ENCODE results near the gene ARHGDIA. TPM values are rescaled to one million over a fixed set of nuclear protein-coding genes. Genes with fewer than 3 reads are reported as not detected.

The ARHGDIA gene
- total and polyA plus RNA-seq, 2 of the 8 experiments (the other 6 are each of a cell fraction or from before 2014, with no cell fraction given), result 62.4 to 217 TPM

DNA sequence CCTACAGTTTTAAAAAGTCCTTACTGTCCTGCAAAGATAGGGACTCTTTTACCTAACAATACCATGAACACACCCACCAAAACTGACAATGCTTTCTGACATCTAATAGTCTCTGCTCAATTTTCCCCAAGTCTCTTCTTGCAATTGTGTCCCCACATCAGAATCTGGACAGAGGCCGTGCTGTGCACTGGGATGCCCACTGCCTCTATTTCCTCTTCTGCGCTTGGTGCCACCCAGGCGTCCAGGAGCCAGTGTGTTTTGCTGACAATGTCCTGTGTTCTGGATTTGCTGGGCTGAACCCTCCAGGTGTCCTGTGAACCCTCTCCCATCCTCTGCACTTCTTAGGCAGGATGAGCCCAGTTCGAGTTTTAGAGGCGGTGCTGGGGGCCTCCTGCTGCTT, 6.4 kb upstream of the ARHGDIA start:
- H4K91ac ChIP-seq (replicated peaks; ENCODE audit: insufficient read length, low read length), result no peak overlapping the region
- H2AFZ ChIP-seq (ENCODE audit: low read length), result no peak overlapping the region
- H3K36me3 ChIP-seq (ENCODE audit: control insufficient read depth in 2 of 4, insufficient read depth in 4 of 4, low read length in 3 of 4), result peaks cover 2 to 17% (median 5%) of the 10 kb centered on the region in 4 experiments; a peak in 6 of 8 replicates
- H3K18ac ChIP-seq (ENCODE audit: extremely low read depth, low read length), result no peak overlapping the region
- 97% methylated on average over 5 of the region's 5 CpGs; no CpG with 5 or more reads in 1 of the 2 experiments for WGBS, 2 experiments (ENCODE audit: extremely low coverage in 1 of 2, insufficient coverage in 1 of 2, insufficient read length in 1 of 2, insufficient replicate concordance in 2 of 2, low coverage in 1 of 2, low lambda C conversion rate in 2 of 2, missing lambda C conversion rate in 1 of 2)
- DNase-seq (ENCODE audit: low read depth in 1 of 2, low spot score in 2 of 2), result no peak
- no peak overlapping the region for H3K4me3 ChIP-seq (ENCODE audit: extremely low read depth in 1 of 4, insufficient read depth in 2 of 4, low read depth in 3 of 4, low read length in 4 of 4)
- ChIA-PET POLR2A (ENCODE audit: partially characterized antibody) (interaction anchor here (0.7 to 10.5 kb wide), 7 partner anchors 10 to 857 kb away, joined by 3 to 151 read pairs (median 4); partner anchors contain the start of genes ALYREF and ANAPC11), CTCF (ENCODE audit: partially characterized antibody) (interaction anchor here (0.6 kb wide), 1 partner anchor 69 kb away, joined by 3 read pairs; no protein-coding TSS in a partner anchor)
- H3K27ac ChIP-seq (ENCODE audit: low read depth, low read length), result no peak overlapping the region
- H3K4ac ChIP-seq (replicated peaks; ENCODE audit: insufficient read length, low read depth, low read length), result no peak overlapping the region
- H4K8ac ChIP-seq (ENCODE audit: extremely low read depth, insufficient read depth, low read length), result no peak overlapping the region
- H2BK15ac ChIP-seq (ENCODE audit: low read length), result no peak overlapping the region
- peaks cover 2% of the 10 kb centered on the region; the same call in 1 of the 2 replicates for H3K79me1 ChIP-seq (ENCODE audit: low read depth, low read length)
- H3K4me1 ChIP-seq (replicated peaks in 1 of 4; ENCODE audit: control insufficient read depth in 3 of 4, insufficient read depth in 4 of 4, low read length in 3 of 4), result no peaks in the 10 kb centered on the region
- H3K9me3 ChIP-seq (ENCODE audit: insufficient read depth in 2 of 2, low read depth in 1 of 2, low read length in 1 of 2), result no peaks in the 10 kb centered on the region
- H4K20me1 ChIP-seq (replicated peaks in 1 of 2; ENCODE audit: control insufficient read depth in 1 of 2, insufficient read depth in 2 of 2, low read length in 2 of 2), result no peaks in the 10 kb centered on the region
- no peak overlapping the region for H3K56ac ChIP-seq (replicated peaks; ENCODE audit: insufficient read length, low read depth, low read length)
- no peak overlapping the region for H2BK20ac ChIP-seq (ENCODE audit: low read length)
- no peak for FAIRE-seq
- H3K23ac ChIP-seq (ENCODE audit: insufficient read length), result no peak overlapping the region
- H2BK120ac ChIP-seq (replicated peaks; ENCODE audit: low read depth, low read length), result no peak overlapping the region
- no peaks in the 10 kb centered on the region for H3K23me2 ChIP-seq (ENCODE audit: low read depth, low read length)
- no peaks in the 10 kb centered on the region for H3K79me2 ChIP-seq (ENCODE audit: control insufficient read depth in 1 of 2, insufficient read depth in 2 of 2, low read length in 2 of 2)
- 0 out of 2 replicates have a peak, but pooled peaks have one; percentile 30 for TF ChIP-seq POLR2AphosphoS5 (IDR thresholded peaks at IDR 0.05; ENCODE audit: low read depth, low read length)
- no peak for TF ChIP-seq CREB1 (IDR thresholded peaks at IDR 0.05)
- no peak for TF ChIP-seq CHD2 (IDR thresholded peaks at IDR 0.05; ENCODE audit: low read length)
- TF ChIP-seq BRCA1 (IDR thresholded peaks at IDR 0.05; ENCODE audit: low read depth, low read length), result no peak
- TF ChIP-seq GTF2F1 (IDR thresholded peaks at IDR 0.05; ENCODE audit: borderline replicate concordance, low read depth, low read length), result no peak
- no peak for TF ChIP-seq RAD21 (IDR thresholded peaks at IDR 0.05 in 1 of 2, conservative IDR thresholded peaks at IDR 0.05 in 1 of 2; ENCODE audit: low read depth in 2 of 2, low read length in 2 of 2)
- no peak for TF ChIP-seq CEBPB (IDR thresholded peaks at IDR 0.05; ENCODE audit: low read depth, low read length)
- no peak for TF ChIP-seq NRF1 (IDR thresholded peaks at IDR 0.05; ENCODE audit: low read depth, low read length)
- no peak overlapping the region for H3K9ac ChIP-seq (replicated peaks in 1 of 4; ENCODE audit: extremely low read depth in 1 of 4, low read depth in 3 of 4, low read length in 3 of 4)
- no peak overlapping the region for H2BK12ac ChIP-seq (ENCODE audit: low read depth, low read length)
- no peak overlapping the region for H3K14ac ChIP-seq (ENCODE audit: insufficient read length)
- H3K4me2 ChIP-seq (ENCODE audit: insufficient read depth in 1 of 2, low read depth in 2 of 2, low read length in 2 of 2), result no peak overlapping the region
- H2AK5ac ChIP-seq (ENCODE audit: low read depth, low read length), result no peak overlapping the region
- no peak overlapping the region for H2BK5ac ChIP-seq (ENCODE audit: low read depth, low read length)
- H4K5ac ChIP-seq (ENCODE audit: insufficient read length, low read depth, low read length), result no peak overlapping the region
- H3K27me3 ChIP-seq (replicated peaks in 1 of 4; ENCODE audit: control insufficient read depth in 3 of 4, extremely low read depth in 1 of 4, insufficient read depth in 3 of 4, low read length in 3 of 4), result no peaks in the 10 kb centered on the region
